Measurements from ENCODE around the gene KRTAP1-5.

DNA sequence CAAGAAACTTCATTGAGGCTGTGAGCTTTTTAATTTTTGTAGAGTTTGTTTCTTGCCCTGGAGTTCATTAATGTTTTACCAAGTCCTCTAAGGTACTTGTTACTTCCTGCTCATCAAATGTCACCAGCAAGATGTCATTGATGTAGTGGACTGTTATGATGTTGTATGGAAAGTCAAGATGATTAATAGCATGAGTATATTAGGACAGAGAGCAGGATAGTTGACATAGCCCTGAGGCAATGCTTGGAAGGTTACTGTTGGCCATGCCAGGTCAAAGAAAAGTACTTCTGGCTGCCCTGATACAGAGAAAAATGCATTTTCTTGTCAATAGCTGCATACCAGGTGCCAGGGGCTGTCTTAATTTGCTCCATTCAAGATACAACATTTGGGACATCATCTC lies 6.7 kb downstream of the KRTAP1-5 start:
- TF ChIP-seq, protein P1, sequence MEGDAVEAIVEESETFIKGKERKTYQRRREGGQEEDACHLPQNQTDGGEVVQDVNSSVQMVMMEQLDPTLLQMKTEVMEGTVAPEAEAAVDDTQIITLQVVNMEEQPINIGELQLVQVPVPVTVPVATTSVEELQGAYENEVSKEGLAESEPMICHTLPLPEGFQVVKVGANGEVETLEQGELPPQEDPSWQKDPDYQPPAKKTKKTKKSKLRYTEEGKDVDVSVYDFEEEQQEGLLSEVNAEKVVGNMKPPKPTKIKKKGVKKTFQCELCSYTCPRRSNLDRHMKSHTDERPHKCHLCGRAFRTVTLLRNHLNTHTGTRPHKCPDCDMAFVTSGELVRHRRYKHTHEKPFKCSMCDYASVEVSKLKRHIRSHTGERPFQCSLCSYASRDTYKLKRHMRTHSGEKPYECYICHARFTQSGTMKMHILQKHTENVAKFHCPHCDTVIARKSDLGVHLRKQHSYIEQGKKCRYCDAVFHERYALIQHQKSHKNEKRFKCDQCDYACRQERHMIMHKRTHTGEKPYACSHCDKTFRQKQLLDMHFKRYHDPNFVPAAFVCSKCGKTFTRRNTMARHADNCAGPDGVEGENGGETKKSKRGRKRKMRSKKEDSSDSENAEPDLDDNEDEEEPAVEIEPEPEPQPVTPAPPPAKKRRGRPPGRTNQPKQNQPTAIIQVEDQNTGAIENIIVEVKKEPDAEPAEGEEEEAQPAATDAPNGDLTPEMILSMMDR (conservative IDR thresholded peaks at IDR 0.05; ENCODE audit: low read depth in 2 of 2): no peak
- TF ChIP-seq EZH2phosphoT487 (IDR thresholded peaks at IDR 0.05; ENCODE audit: unreplicated experiment) (no peak), EZH2 (IDR thresholded peaks at IDR 0.05; ENCODE audit: low read depth, unreplicated experiment) (no peak), CREB1 (CRISPR knock-in tag; IDR thresholded peaks at IDR 0.05; ENCODE audit: low read depth) (no peak), POLR2AphosphoS5 (IDR thresholded peaks at IDR 0.05; ENCODE audit: low read depth) (no peak)
- TF ChIP-seq, protein P2, sequence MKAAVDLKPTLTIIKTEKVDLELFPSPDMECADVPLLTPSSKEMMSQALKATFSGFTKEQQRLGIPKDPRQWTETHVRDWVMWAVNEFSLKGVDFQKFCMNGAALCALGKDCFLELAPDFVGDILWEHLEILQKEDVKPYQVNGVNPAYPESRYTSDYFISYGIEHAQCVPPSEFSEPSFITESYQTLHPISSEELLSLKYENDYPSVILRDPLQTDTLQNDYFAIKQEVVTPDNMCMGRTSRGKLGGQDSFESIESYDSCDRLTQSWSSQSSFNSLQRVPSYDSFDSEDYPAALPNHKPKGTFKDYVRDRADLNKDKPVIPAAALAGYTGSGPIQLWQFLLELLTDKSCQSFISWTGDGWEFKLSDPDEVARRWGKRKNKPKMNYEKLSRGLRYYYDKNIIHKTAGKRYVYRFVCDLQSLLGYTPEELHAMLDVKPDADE (IDR thresholded peaks at IDR 0.05): no peak

Data from GM23338 (cell line).